MM.1S (cell line): Measurements from ENCODE around the gene ST8SIA5.

Experiments
- DNase-seq: peaks from one replicate; pipeline ENCODE4 v3.0.0-alpha.2; 2015
- H2AFZ ChIP-seq: fragments of 300-600 bp; sonication (generic); 2 replicates; pipeline ENCODE4 v1.6.0; 2016; ENCODE audit warnings: antibody characterized with exemption, low read length
- H3F3A ChIP-seq: fragments of 300-600 bp; sonication (generic); 2 replicates; pipeline ENCODE4 v1.6.1; 2016; ENCODE audit warnings: mild to moderate bottlenecking, antibody characterized with exemption, low read length, moderate library complexity, mixed read lengths; ENCODE audit not compliant: insufficient read depth
- H3K27ac ChIP-seq: fragments of 300-600 bp; sonication (generic); 2 replicates; pipeline ENCODE4 v1.5.1; 2016; ENCODE audit warnings: mild to moderate bottlenecking, low read length
- H3K27me3 ChIP-seq: fragments of 300-600 bp; sonication (generic); replicated peaks from 2 replicates; pipeline ENCODE4 v1.6.0; 2016; ENCODE audit warnings: low read length; ENCODE audit not compliant: insufficient read depth
- H3K36me3 ChIP-seq: fragments of 300-600 bp; sonication (generic); replicated peaks from 2 replicates; pipeline ENCODE4 v1.6.1; 2016; ENCODE audit warnings: mild to moderate bottlenecking, low read length, mixed read lengths; ENCODE audit not compliant: insufficient read depth
- H3K4me1 ChIP-seq: fragments of 300-600 bp; sonication (generic); 2 replicates; pipeline ENCODE4 v1.6.1; 2016; ENCODE audit warnings: low read length, mixed read lengths
- H3K4me2 ChIP-seq: fragments of 300-600 bp; sonication (generic); 2 replicates; pipeline ENCODE4 v1.6.0; 2016; ENCODE audit warnings: low read depth, low read length
- H3K4me3 ChIP-seq: fragments of 300-600 bp; sonication (generic); 2 replicates; pipeline ENCODE4 v1.5.1; 2016; ENCODE audit warnings: low read length, mixed read lengths
- H3K79me2 ChIP-seq: fragments of 300-600 bp; sonication (generic); 2 replicates; pipeline ENCODE4 v1.6.1; 2016; ENCODE audit warnings: mixed run types, low read length, mixed read lengths
- H3K9ac ChIP-seq: fragments of 300-600 bp; sonication (generic); 2 replicates; pipeline ENCODE4 v1.6.1; 2016; ENCODE audit warnings: low read length, mixed read lengths
- H3K9me2 ChIP-seq: fragments of 300-600 bp; sonication (generic); replicated peaks from 2 replicates; pipeline ENCODE4 v1.6.1; 2016; ENCODE audit warnings: mild to moderate bottlenecking, low read length, mixed read lengths; ENCODE audit not compliant: insufficient read depth
- H3K9me3 ChIP-seq: fragments of 300-600 bp; sonication (generic); replicated peaks from 2 replicates; pipeline ENCODE4 v1.6.1; 2016; ENCODE audit warnings: mild to moderate bottlenecking, low read length, mixed read lengths; ENCODE audit not compliant: insufficient read depth
- H4K20me1 ChIP-seq: fragments of 300-600 bp; sonication (generic); 2 replicates; pipeline ENCODE4 v1.6.1; 2016; ENCODE audit warnings: mild to moderate bottlenecking, low read length, moderate library complexity, mixed read lengths; ENCODE audit not compliant: insufficient read depth
- EZH2 ChIP-seq: fragments of 300-600 bp; sonication (generic); optimal IDR thresholded peaks from 2 replicates; pipeline ENCODE3; 2017; ENCODE audit warnings: low read depth, mild to moderate bottlenecking, antibody characterized with exemption, low read length, mixed read lengths
- EZH2phosphoT487 ChIP-seq: fragments of 300-600 bp; sonication (generic); IDR thresholded peaks from 2 replicates; pipeline ENCODE4 v1.6.1; 2018; ENCODE audit warnings: antibody characterized with exemption, low read length
- TF ChIP-seq, protein P1 (sequence below): fragments of 300-600 bp; sonication (generic); IDR thresholded peaks from 2 replicates; pipeline ENCODE4 v1.5.1; 2016; ENCODE audit warnings: antibody characterized with exemption, low read length, mixed read lengths

ST8SIA5 gene

DNA sequence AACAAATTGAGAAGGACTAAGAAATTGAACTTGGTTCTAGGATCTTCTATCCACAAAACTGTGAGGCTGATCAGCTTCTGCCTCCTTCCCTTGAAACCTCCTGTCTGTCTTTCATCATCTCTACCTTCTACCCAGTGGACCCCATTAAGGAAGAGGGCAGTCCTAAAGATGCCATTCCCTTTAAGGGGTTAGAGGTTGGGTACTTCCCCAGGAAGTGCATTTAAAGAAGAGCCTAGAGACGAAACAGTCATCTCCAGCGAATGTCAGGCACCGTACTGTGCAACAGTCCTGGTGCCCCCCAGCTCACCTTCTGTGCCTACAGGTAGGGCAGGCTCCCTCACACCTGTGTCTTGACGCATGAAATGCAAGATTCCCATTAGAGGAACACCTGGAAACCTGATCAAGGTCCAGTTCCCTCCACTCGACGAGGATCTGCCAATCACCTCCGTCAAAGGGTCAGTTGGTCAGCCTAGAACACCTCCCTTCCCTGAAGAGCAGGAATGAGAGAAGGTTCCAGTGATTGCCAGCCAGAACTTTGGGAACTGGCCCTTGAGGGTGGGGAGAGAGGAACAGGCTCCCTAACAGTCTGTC, 120.7 kb downstream of the ST8SIA5 start:
- H3K79me2 ChIP-seq: no peaks in the 10 kb centered on the region
- no peak overlapping the region for H3K4me3 ChIP-seq
- H3K9ac ChIP-seq: no peak overlapping the region
- no peak for DNase-seq
- no peaks in the 10 kb centered on the region for H4K20me1 ChIP-seq
- H3F3A ChIP-seq: no peaks in the 10 kb centered on the region
- no peaks in the 10 kb centered on the region for H3K36me3 ChIP-seq
- TF ChIP-seq EZH2phosphoT487 (no peak), EZH2 (no peak)
- TF ChIP-seq, protein P1, sequence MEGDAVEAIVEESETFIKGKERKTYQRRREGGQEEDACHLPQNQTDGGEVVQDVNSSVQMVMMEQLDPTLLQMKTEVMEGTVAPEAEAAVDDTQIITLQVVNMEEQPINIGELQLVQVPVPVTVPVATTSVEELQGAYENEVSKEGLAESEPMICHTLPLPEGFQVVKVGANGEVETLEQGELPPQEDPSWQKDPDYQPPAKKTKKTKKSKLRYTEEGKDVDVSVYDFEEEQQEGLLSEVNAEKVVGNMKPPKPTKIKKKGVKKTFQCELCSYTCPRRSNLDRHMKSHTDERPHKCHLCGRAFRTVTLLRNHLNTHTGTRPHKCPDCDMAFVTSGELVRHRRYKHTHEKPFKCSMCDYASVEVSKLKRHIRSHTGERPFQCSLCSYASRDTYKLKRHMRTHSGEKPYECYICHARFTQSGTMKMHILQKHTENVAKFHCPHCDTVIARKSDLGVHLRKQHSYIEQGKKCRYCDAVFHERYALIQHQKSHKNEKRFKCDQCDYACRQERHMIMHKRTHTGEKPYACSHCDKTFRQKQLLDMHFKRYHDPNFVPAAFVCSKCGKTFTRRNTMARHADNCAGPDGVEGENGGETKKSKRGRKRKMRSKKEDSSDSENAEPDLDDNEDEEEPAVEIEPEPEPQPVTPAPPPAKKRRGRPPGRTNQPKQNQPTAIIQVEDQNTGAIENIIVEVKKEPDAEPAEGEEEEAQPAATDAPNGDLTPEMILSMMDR: no peak
- H3K27me3 ChIP-seq: no peaks in the 10 kb centered on the region
- no peaks in the 10 kb centered on the region for H3K4me1 ChIP-seq
- H3K9me2 ChIP-seq: no peaks in the 10 kb centered on the region
- H3K9me3 ChIP-seq: no peaks in the 10 kb centered on the region
- H2AFZ ChIP-seq: no peak overlapping the region
- no peak overlapping the region for H3K27ac ChIP-seq
- H3K4me2 ChIP-seq: no peak overlapping the region

DNA sequence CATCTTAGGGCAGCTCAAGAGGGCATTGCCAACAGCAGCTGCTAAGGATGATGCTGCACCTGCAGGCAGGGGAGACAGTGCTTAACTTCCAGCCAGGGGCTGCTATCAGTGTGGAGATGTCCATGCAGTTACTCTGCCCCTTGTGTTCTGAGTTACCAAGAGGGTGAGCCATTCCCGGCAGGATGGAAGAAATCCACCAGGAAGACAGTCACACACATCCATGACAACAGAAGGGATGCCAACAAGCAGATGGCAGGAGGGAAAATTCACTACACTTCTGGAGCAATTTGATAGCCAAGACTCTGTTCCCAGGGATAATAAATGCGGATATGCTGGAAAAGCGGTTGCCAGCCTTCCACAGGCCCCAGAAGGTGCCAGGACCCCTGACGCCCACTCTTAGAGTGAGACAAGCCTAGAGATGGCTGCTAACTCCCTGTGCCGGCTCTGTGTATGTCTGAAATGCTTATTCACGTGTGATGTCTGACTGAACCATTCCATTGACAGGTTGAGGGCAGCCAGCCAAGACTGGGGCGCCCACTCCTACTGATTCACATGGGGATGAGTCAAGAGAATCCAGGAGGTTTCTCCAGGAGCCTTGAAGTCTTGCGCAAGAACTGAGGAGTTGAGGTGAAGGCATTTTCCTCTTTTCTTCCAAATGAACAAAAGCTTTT, 124.3 kb downstream of the ST8SIA5 start:
- H3K9me2 ChIP-seq: no peaks in the 10 kb centered on the region
- no peak overlapping the region for H3K4me3 ChIP-seq
- no peaks in the 10 kb centered on the region for H3K9me3 ChIP-seq
- no peaks in the 10 kb centered on the region for H3K36me3 ChIP-seq
- H3K9ac ChIP-seq: no peak overlapping the region
- no peak overlapping the region for H2AFZ ChIP-seq
- H3F3A ChIP-seq: no peaks in the 10 kb centered on the region
- no peaks in the 10 kb centered on the region for H3K79me2 ChIP-seq
- TF ChIP-seq EZH2: no peak
- TF ChIP-seq, protein P1: no peak
- TF ChIP-seq EZH2phosphoT487: no peak
- no peak for DNase-seq
- H4K20me1 ChIP-seq: no peaks in the 10 kb centered on the region
- H3K4me2 ChIP-seq: no peak overlapping the region
- peaks cover 8% of the 10 kb centered on the region for H3K4me1 ChIP-seq
- H3K27ac ChIP-seq: no peak overlapping the region
- H3K27me3 ChIP-seq: no peaks in the 10 kb centered on the region

DNA sequence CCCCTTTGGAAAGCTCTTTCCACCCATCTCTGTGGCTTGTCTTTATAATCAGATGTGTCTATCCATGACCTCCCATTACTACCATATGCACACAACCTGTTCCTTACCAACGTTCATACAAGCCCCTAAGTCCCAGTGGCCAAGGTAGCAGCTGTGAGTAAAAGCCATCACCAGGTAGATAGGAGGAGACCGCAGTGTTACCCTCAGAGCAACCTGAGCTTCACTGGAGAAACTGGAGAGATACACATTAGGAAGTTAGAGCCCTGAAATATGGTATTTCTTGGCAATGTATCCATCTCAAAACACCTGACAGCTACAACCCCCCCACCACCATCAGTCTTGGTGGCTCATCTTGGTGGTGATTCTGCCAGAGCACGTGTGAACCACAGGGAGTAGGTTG, 125.9 kb downstream of the ST8SIA5 start:
- Histone ChIP-seq H3K79me2 (no peaks in the 10 kb centered on the region), H3K4me2 (no peak overlapping the region), H3F3A (no peaks in the 10 kb centered on the region), H3K9me3 (no peaks in the 10 kb centered on the region), H3K9me2 (no peaks in the 10 kb centered on the region), H3K4me3 (no peak overlapping the region), H2AFZ (no peak overlapping the region), H3K36me3 (no peaks in the 10 kb centered on the region), H4K20me1 (no peaks in the 10 kb centered on the region), H3K9ac (no peak overlapping the region), H3K27me3 (no peaks in the 10 kb centered on the region), H3K4me1 (peaks cover 8% of the 10 kb centered on the region), H3K27ac (no peak overlapping the region)
- TF ChIP-seq, protein P1: no peak
- no peak for TF ChIP-seq EZH2
- TF ChIP-seq EZH2phosphoT487: no peak
- no peak for DNase-seq
